Smooth muscle cell (in vitro differentiated cells): ENCODE results near the gene GPR15. TPM values are rescaled to one million over a fixed set of nuclear protein-coding genes. Genes with fewer than 3 reads are reported as not detected.

Experiments
- DNase-seq: peaks from one replicate; lab custom pipeline; 2025; ENCODE audit not compliant: unreplicated experiment; lab: John Stamatoyannopoulos, UW
- H2AFZ ChIP-seq: fragments of 200-600 bp; sonication (generic); 2 replicates; pipeline ENCODE4 v1.6.0; 2016; ENCODE audit warnings: antibody characterized with exemption, low read depth, mild to moderate bottlenecking
- H3F3A ChIP-seq: fragments of 200-600 bp; sonication (generic); 2 replicates; pipeline ENCODE4 v1.6.0; 2017; ENCODE audit warnings: antibody characterized with exemption, low read depth
- H3K27ac ChIP-seq: fragments of 200-600 bp; sonication (generic); 2 replicates; pipeline ENCODE4 v1.5.1; 2016; ENCODE audit warnings: low read depth, mild to moderate bottlenecking
- H3K27me3 ChIP-seq: fragments of 200-600 bp; sonication (generic); 2 replicates; pipeline ENCODE4 v1.6.1; 2016; ENCODE audit warnings: low read depth, mild to moderate bottlenecking
- H3K36me3 ChIP-seq: fragments of 200-600 bp; sonication (generic); 2 replicates; pipeline ENCODE4 v1.5.1; 2016; ENCODE audit warnings: low read depth
- H3K4me1 ChIP-seq: fragments of 200-600 bp; sonication (generic); 2 replicates; pipeline ENCODE4 v1.5.1; 2016; ENCODE audit warnings: low read depth
- H3K4me2 ChIP-seq: fragments of 200-600 bp; sonication (generic); 2 replicates; pipeline ENCODE4 v1.6.0; 2016; ENCODE audit warnings: mild to moderate bottlenecking
- H3K4me3 ChIP-seq: fragments of 200-600 bp; sonication (generic); 2 replicates; pipeline ENCODE4 v1.5.1; 2016; ENCODE audit warnings: mild to moderate bottlenecking
- H3K79me2 ChIP-seq: fragments of 200-600 bp; sonication (generic); 2 replicates; pipeline ENCODE4 v1.6.0; 2016; ENCODE audit warnings: low read depth, mild to moderate bottlenecking
- H3K9ac ChIP-seq: fragments of 200-600 bp; sonication (generic); 2 replicates; pipeline ENCODE4 v1.6.0; 2016; ENCODE audit warnings: low read depth
- H3K9me3 ChIP-seq: fragments of 200-600 bp; sonication (generic); replicated peaks from 2 replicates; pipeline ENCODE4 v1.5.1; 2016; ENCODE audit warnings: low read depth
- H4K20me1 ChIP-seq: fragments of 200-600 bp; sonication (generic); 2 replicates; pipeline ENCODE4 v1.6.0; 2016; ENCODE audit warnings: low read depth
- CTCF ChIP-seq: fragments of 200-600 bp; sonication (generic); IDR thresholded peaks from 2 replicates; pipeline ENCODE4 v1.5.1; 2017; ENCODE audit warnings: borderline replicate concordance, mild to moderate bottlenecking, antibody characterized with exemption; ENCODE audit not compliant: insufficient read depth, poor library complexity, severe bottlenecking
- WGBS: methylation state at CpG from one replicate; pipeline ENCODE4 v1.1.7; 2016; ENCODE audit warnings: low lambda C conversion rate; 5-methylcytosine and 5-hydroxymethylcytosine counted together
- polyA plus RNA-seq: library from polyadenylated mRNA; unstranded; fragments of >200 nt; fragmentation: Nextera tagmentation; extraction: Ambion mirVana; gene quantifications from 2 replicates; pipeline ENCODE4 v1.2.1, GENCODE V29; 2016
- total RNA-seq: library from RNA; depleted of rRNA; stranded (reverse); fragments of >200 nt; gene quantifications from 2 replicates; pipeline ENCODE4 v1.2.3, GENCODE V29; 2014

The GPR15 gene
- total and polyA plus RNA-seq, 2 experiments from 2014 or later = not detected

GRCh38 chr3:98530676-98531075 is 1.1 kb upstream of the GPR15 start:
- Histone ChIP-seq H3K36me3 (no peaks in the 10 kb centered on the region), H3K27me3 (no peaks in the 10 kb centered on the region), H3K9ac (no peak overlapping the region), H3K4me1 (peaks cover 14% of the 10 kb centered on the region), H2AFZ (no peak overlapping the region), H3K9me3 (no peaks in the 10 kb centered on the region), H3F3A (no peaks in the 10 kb centered on the region), H4K20me1 (no peaks in the 10 kb centered on the region), H3K4me2 (no peak overlapping the region), H3K79me2 (no peaks in the 10 kb centered on the region), H3K4me3 (no peak overlapping the region), H3K27ac (no peak overlapping the region)
- TF ChIP-seq CTCF = no peak
- no peak for DNase-seq
- 93% methylated on average over 2 of the region's 2 CpGs for WGBS

GRCh38 chr3:98532275-98532637 is 478 bp downstream of the GPR15 start:
- Histone ChIP-seq H3K4me3 (no peak overlapping the region), H3K27ac (no peak overlapping the region), H3F3A (no peaks in the 10 kb centered on the region), H3K9ac (no peak overlapping the region), H3K79me2 (no peaks in the 10 kb centered on the region), H3K36me3 (no peaks in the 10 kb centered on the region), H2AFZ (no peak overlapping the region), H3K4me2 (no peak overlapping the region), H3K9me3 (no peaks in the 10 kb centered on the region), H3K27me3 (no peaks in the 10 kb centered on the region), H4K20me1 (no peaks in the 10 kb centered on the region), H3K4me1 (peaks cover 14% of the 10 kb centered on the region)
- no peak for DNase-seq
- no peak for TF ChIP-seq CTCF
- WGBS = 92% methylated on average over 5 of the region's 5 CpGs

DNA sequence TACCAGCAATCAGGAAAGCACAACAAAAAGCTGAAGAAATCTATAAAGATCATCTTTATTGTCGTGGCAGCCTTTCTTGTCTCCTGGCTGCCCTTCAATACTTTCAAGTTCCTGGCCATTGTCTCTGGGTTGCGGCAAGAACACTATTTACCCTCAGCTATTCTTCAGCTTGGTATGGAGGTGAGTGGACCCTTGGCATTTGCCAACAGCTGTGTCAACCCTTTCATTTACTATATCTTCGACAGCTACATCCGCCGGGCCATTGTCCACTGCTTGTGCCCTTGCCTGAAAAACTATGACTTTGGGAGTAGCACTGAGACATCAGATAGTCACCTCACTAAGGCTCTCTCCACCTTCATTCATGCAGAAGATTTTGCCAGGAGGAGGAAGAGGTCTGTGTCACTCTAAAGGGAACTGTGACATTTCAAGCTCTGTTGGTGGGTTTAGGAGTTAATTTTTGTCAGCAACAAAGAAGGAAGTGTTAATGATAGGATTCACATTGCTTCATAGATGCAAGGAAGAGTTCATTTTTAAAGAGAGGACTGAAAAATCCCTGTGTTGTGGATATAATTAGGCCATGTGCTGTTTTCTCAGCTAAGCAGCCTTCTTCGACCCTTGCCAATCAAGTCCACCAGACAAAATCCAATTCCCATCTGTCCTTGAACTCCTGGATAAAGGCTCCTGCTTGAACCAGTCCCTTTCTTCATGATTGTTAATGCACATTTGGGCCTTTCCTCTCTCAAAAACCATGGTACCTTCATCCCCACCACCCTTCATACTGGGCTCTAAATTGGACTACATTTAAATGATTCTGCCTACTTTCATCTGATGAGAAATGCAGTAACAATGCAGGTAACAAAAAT is 1.2 kb downstream of the GPR15 start:
- Histone ChIP-seq H3K27ac (no peak overlapping the region), H3K9ac (no peak overlapping the region), H3K79me2 (no peaks in the 10 kb centered on the region), H3K27me3 (no peaks in the 10 kb centered on the region), H3K4me3 (no peak overlapping the region), H3K9me3 (no peaks in the 10 kb centered on the region), H3K36me3 (no peaks in the 10 kb centered on the region), H4K20me1 (no peaks in the 10 kb centered on the region), H3F3A (no peaks in the 10 kb centered on the region), H3K4me1 (peaks cover 11% of the 10 kb centered on the region), H3K4me2 (no peak overlapping the region), H2AFZ (no peak overlapping the region)
- no peak for DNase-seq
- 94% methylated on average over 6 of the region's 6 CpGs for WGBS
- no peak for TF ChIP-seq CTCF

DNA sequence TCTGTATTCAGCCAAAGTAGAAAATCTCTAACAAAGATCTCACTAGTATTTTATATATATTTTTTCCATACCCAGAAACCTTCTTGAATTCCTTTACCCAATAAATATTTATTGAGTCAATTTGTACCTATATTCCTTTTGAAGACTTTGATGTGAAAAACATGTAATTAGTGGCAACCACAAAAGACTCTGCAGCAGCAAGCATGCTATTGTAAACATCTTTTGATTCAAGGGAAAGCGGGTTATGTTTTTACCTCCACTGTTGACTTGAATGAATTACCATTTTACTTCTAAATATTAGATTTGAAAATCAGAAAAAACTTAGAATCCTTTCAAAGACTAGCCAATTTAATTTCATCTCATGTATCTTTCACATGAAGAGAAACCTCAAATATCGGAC is 2.4 kb downstream of the GPR15 start:
- Histone ChIP-seq H3K9ac (no peak overlapping the region), H3K36me3 (no peaks in the 10 kb centered on the region), H3K27ac (no peak overlapping the region), H3K4me2 (no peak overlapping the region), H3K4me3 (no peak overlapping the region), H3F3A (no peaks in the 10 kb centered on the region), H2AFZ (no peak overlapping the region), H4K20me1 (no peaks in the 10 kb centered on the region), H3K79me2 (no peaks in the 10 kb centered on the region), H3K4me1 (peaks cover under 1% of the 10 kb centered on the region), H3K27me3 (no peaks in the 10 kb centered on the region), H3K9me3 (no peaks in the 10 kb centered on the region)
- TF ChIP-seq CTCF = no peak
- DNase-seq = no peak
- 94% methylated on average over 2 of the region's 2 CpGs for WGBS
